ENCODE data around the gene SP8.

- TF ChIP-seq, protein P1, sequence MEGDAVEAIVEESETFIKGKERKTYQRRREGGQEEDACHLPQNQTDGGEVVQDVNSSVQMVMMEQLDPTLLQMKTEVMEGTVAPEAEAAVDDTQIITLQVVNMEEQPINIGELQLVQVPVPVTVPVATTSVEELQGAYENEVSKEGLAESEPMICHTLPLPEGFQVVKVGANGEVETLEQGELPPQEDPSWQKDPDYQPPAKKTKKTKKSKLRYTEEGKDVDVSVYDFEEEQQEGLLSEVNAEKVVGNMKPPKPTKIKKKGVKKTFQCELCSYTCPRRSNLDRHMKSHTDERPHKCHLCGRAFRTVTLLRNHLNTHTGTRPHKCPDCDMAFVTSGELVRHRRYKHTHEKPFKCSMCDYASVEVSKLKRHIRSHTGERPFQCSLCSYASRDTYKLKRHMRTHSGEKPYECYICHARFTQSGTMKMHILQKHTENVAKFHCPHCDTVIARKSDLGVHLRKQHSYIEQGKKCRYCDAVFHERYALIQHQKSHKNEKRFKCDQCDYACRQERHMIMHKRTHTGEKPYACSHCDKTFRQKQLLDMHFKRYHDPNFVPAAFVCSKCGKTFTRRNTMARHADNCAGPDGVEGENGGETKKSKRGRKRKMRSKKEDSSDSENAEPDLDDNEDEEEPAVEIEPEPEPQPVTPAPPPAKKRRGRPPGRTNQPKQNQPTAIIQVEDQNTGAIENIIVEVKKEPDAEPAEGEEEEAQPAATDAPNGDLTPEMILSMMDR (IDR thresholded peaks at IDR 0.05; ENCODE audit: low read depth, low read length): no peak
- TF ChIP-seq POLR2A (IDR thresholded peaks at IDR 0.05; ENCODE audit: extremely low read depth, insufficient read length) (no peak), MAX (IDR thresholded peaks at IDR 0.05; ENCODE audit: low read depth, low read length) (no peak), MYC (IDR thresholded peaks at IDR 0.05; ENCODE audit: low read depth, low read length) (no peak)
Measured at GRCh38 chr7:20754001-20754400, 32.7 kb downstream of the SP8 start.

All from NB4 (cell line).